HEK293 (cell line): ENCODE results near the gene CDH24.

ENCODE experiments used
- CTCF ChIA-PET: fragments of 350-600 bp; formaldehyde crosslinking; extraction: SDS; loops from one replicate; lab custom pipeline; 2021; ENCODE audit warnings: antibody characterized with exemption; lab: Yijun Ruan, JAX
- POLR2A ChIA-PET: fragments of 300-600 bp; formaldehyde crosslinking; extraction: SDS; loops from one replicate; lab custom pipeline; 2020; ENCODE audit warnings: antibody characterized with exemption, inconsistent platforms; lab: Yijun Ruan, JAX
- H3K27ac ChIP-seq: fragments of 200-500 bp; sonication (Bioruptor generic); 2 replicates; pipeline ENCODE4 v1.5.1; 2014; ENCODE audit warnings: low read depth, low read length, control low read depth, inconsistent platforms; ENCODE audit errors: extremely low read depth
- H3K36me3 ChIP-seq, 2 experiments: fragments of 200-500 bp in 1 of 2; sonication (Bioruptor generic) in 1 of 2; 1 replicate in 1 of 2; 2 replicates in 1 of 2; pipeline ENCODE4 v1.5.1; 2014 to 2017; ENCODE audit warnings: inconsistent platforms in 2 of 2, low read length in 2 of 2; ENCODE audit not compliant: control insufficient read depth in 2 of 2, insufficient read depth in 1 of 2
- H3K4me1 ChIP-seq: fragments of 200-500 bp; sonication (Bioruptor generic); 2 replicates; pipeline ENCODE4 v1.5.1; 2014; ENCODE audit warnings: mild to moderate bottlenecking, low read length, inconsistent platforms; ENCODE audit not compliant: control insufficient read depth, insufficient read depth
- H3K4me3 ChIP-seq: 2 replicates; pipeline ENCODE4 v1.5.1; 2011; ENCODE audit warnings: low read depth, mild to moderate bottlenecking, control low read depth, low read length, moderate library complexity
- H3K9me3 ChIP-seq: fragments of 200-500 bp; sonication (Bioruptor generic); 2 replicates; pipeline ENCODE4 v1.5.1; 2014; ENCODE audit warnings: low read depth, low read length, inconsistent platforms; ENCODE audit not compliant: control insufficient read depth, insufficient read depth
- EGR2 ChIP-seq: fragments of 450-650 bp; formaldehyde crosslinking; IDR thresholded peaks from 2 replicates; pipeline ENCODE4 v1.5.1; 2016; ENCODE audit warnings: low read depth, missing biosample characterization, missing genetic modification characterization
- IKZF3 ChIP-seq: fragments of 450-650 bp; IDR thresholded peaks from 2 replicates; pipeline ENCODE4 v1.5.0; 2018; ENCODE audit warnings: missing biosample characterization, mild to moderate bottlenecking, missing genetic modification characterization, moderate library complexity
- MEIS1 ChIP-seq: sonication (generic); formaldehyde crosslinking; IDR thresholded peaks from 2 replicates; pipeline ENCODE4 v1.8.1; 2022; ENCODE audit warnings: missing genetic modification reagents, mild to moderate bottlenecking, borderline replicate concordance
- PRDM4 ChIP-seq: fragments of 450-650 bp; formaldehyde crosslinking; IDR thresholded peaks from 2 replicates; pipeline ENCODE4 v1.5.1; 2017; ENCODE audit warnings: missing biosample characterization, missing genetic modification characterization
- REPIN1 ChIP-seq: fragments of 450-650 bp; formaldehyde crosslinking; IDR thresholded peaks from 2 replicates; pipeline ENCODE4 v1.5.1; 2017; ENCODE audit warnings: missing biosample characterization, missing genetic modification characterization, low read depth
- REST ChIP-seq: fragments of 450-650 bp; formaldehyde crosslinking; IDR thresholded peaks from 2 replicates; pipeline ENCODE4 v1.5.1; 2016; ENCODE audit warnings: missing biosample characterization, missing genetic modification characterization
- WT1 ChIP-seq: fragments of 450-650 bp; formaldehyde crosslinking; IDR thresholded peaks from 2 replicates; pipeline ENCODE4 v1.5.1; 2016; ENCODE audit warnings: missing biosample characterization, missing genetic modification characterization
- ZBTB17 ChIP-seq: fragments of 450-650 bp; formaldehyde crosslinking; IDR thresholded peaks from 2 replicates; pipeline ENCODE4 v1.5.1; 2016; ENCODE audit warnings: missing biosample characterization, missing genetic modification characterization
- ZNF10 ChIP-seq: fragments of 450-650 bp; formaldehyde crosslinking; IDR thresholded peaks from 2 replicates; pipeline ENCODE4 v1.5.1; 2017; ENCODE audit warnings: missing biosample characterization, missing genetic modification characterization
- ZNF112 ChIP-seq: fragments of 450-650 bp; formaldehyde crosslinking; IDR thresholded peaks from 2 replicates; pipeline ENCODE4 v1.5.0; 2017; ENCODE audit warnings: missing biosample characterization, missing genetic modification characterization
- ZNF133 ChIP-seq: fragments of 450-650 bp; formaldehyde crosslinking; IDR thresholded peaks from 2 replicates; pipeline ENCODE4 v1.5.1; 2016; ENCODE audit warnings: missing biosample characterization, missing genetic modification characterization
- ZNF184 ChIP-seq: fragments of 450-650 bp; IDR thresholded peaks from 2 replicates; pipeline ENCODE4 v1.5.1; 2018; ENCODE audit warnings: missing biosample characterization, mild to moderate bottlenecking, missing genetic modification characterization
- ZNF404 ChIP-seq: fragments of 450-650 bp; formaldehyde crosslinking; IDR thresholded peaks from 2 replicates; pipeline ENCODE4 v1.5.1; 2017; ENCODE audit warnings: missing biosample characterization, missing genetic modification characterization
- ZNF48 ChIP-seq: fragments of 450-650 bp; formaldehyde crosslinking; IDR thresholded peaks from 2 replicates; pipeline ENCODE4 v1.5.1; 2016; ENCODE audit warnings: missing biosample characterization, missing genetic modification characterization
- ZNF514 ChIP-seq: fragments of 450-650 bp; formaldehyde crosslinking; IDR thresholded peaks from 2 replicates; pipeline ENCODE4 v1.5.1; 2016; ENCODE audit warnings: missing biosample characterization, missing genetic modification characterization
- ZNF558 ChIP-seq: fragments of 450-650 bp; formaldehyde crosslinking; IDR thresholded peaks from 2 replicates; pipeline ENCODE4 v1.5.1; 2016; ENCODE audit warnings: missing biosample characterization, missing genetic modification characterization
- ZNF600 ChIP-seq: fragments of 450-650 bp; formaldehyde crosslinking; IDR thresholded peaks from 2 replicates; pipeline ENCODE4 v1.5.1; 2016; ENCODE audit warnings: missing biosample characterization, missing genetic modification characterization
- ZNF654 ChIP-seq: fragments of 450-650 bp; formaldehyde crosslinking; IDR thresholded peaks from 2 replicates; pipeline ENCODE4 v1.5.1; 2016; ENCODE audit warnings: low read depth, missing biosample characterization, missing genetic modification characterization
- ZXDB ChIP-seq: fragments of 450-650 bp; formaldehyde crosslinking; IDR thresholded peaks from 2 replicates; pipeline ENCODE4 v1.5.1; 2016; ENCODE audit warnings: missing biosample characterization, missing genetic modification characterization
- TF ChIP-seq, protein P1 (sequence below): fragments of 450-650 bp; formaldehyde crosslinking; IDR thresholded peaks from 2 replicates; pipeline ENCODE4 v1.5.1; 2016; ENCODE audit warnings: missing biosample characterization, missing genetic modification characterization
- TF ChIP-seq, protein P2 (sequence below): fragments of 450-650 bp; formaldehyde crosslinking; IDR thresholded peaks from 2 replicates; pipeline ENCODE4 v1.5.1; 2016; ENCODE audit warnings: missing biosample characterization, missing genetic modification characterization

The CDH24 gene

GRCh38 chr14:23076785-23077408 is 19.6 kb upstream of the CDH24 start:
- H3K36me3 ChIP-seq, result peaks cover 42 to 82% of the 10 kb centered on the region in 2 experiments

DNA sequence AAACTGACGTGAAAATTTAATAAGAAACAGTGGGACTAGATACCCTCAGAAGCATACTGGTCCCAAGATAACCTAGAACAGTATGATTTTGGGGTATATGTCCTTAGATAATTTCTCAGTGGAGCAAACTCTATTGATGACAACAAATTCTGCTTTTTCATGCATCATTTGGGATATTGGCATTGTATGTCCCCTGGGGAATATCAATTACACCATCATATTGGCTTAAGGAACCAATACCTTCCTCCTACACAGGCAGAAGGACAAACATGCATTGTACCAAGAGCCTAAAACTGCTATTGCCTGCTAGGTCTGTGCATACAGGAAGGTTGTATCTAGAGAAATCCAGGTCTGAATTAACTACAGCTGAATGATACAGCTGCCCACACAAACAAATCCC is 17.6 kb upstream of the CDH24 start:
- Histone ChIP-seq H3K36me3 (peaks cover 23 to 62% of the 10 kb centered on the region in 2 experiments), H3K9me3 (no peaks in the 10 kb centered on the region), H3K27ac (no peak overlapping the region), H3K4me3 (no peak overlapping the region), H3K4me1 (peaks cover 10% of the 10 kb centered on the region)
- ChIA-PET CTCF (interaction anchor here (0.6 to 1.0 kb wide), 5 partner anchors 8 to 1296 kb away, joined by 3 read pairs; no protein-coding TSS in a partner anchor), POLR2A (no interaction called here)
- TF ChIP-seq, protein P1, sequence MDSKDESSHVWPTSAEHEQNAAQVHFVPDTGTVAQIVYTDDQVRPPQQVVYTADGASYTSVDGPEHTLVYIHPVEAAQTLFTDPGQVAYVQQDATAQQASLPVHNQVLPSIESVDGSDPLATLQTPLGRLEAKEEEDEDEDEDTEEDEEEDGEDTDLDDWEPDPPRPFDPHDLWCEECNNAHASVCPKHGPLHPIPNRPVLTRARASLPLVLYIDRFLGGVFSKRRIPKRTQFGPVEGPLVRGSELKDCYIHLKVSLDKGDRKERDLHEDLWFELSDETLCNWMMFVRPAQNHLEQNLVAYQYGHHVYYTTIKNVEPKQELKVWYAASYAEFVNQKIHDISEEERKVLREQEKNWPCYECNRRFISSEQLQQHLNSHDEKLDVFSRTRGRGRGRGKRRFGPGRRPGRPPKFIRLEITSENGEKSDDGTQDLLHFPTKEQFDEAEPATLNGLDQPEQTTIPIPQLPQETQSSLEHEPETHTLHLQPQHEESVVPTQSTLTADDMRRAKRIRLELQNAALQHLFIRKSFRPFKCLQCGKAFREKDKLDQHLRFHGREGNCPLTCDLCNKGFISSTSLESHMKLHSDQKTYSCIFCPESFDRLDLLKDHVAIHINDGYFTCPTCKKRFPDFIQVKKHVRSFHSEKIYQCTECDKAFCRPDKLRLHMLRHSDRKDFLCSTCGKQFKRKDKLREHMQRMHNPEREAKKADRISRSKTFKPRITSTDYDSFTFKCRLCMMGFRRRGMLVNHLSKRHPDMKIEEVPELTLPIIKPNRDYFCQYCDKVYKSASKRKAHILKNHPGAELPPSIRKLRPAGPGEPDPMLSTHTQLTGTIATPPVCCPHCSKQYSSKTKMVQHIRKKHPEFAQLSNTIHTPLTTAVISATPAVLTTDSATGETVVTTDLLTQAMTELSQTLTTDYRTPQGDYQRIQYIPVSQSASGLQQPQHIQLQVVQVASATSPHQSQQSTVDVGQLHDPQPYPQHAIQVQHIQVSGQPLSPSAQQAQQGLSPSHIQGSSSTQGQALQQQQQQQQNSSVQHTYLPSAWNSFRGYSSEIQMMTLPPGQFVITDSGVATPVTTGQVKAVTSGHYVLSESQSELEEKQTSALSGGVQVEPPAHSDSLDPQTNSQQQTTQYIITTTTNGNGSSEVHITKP (tag by site-specific recombination), result no peak
- TF ChIP-seq ZNF558 (tag by site-specific recombination) (no peak), ZNF514 (tag by site-specific recombination) (no peak), ZXDB (tag by site-specific recombination) (no peak), MEIS1 (CRISPR knock-in tag) (no peak), ZNF404 (no peak), ZNF600 (tag by site-specific recombination) (no peak), EGR2 (tag by site-specific recombination) (no peak), ZNF48 (tag by site-specific recombination) (no peak), REPIN1 (tag by site-specific recombination) (no peak), PRDM4 (tag by site-specific recombination) (no peak)

More at GRCh38 chr14:23076785-23077408, 19.6 kb upstream of the CDH24 start:
- no peak overlapping the region for H3K27ac ChIP-seq
- no peak for TF ChIP-seq WT1 (tag by site-specific recombination)
- TF ChIP-seq, protein P2, sequence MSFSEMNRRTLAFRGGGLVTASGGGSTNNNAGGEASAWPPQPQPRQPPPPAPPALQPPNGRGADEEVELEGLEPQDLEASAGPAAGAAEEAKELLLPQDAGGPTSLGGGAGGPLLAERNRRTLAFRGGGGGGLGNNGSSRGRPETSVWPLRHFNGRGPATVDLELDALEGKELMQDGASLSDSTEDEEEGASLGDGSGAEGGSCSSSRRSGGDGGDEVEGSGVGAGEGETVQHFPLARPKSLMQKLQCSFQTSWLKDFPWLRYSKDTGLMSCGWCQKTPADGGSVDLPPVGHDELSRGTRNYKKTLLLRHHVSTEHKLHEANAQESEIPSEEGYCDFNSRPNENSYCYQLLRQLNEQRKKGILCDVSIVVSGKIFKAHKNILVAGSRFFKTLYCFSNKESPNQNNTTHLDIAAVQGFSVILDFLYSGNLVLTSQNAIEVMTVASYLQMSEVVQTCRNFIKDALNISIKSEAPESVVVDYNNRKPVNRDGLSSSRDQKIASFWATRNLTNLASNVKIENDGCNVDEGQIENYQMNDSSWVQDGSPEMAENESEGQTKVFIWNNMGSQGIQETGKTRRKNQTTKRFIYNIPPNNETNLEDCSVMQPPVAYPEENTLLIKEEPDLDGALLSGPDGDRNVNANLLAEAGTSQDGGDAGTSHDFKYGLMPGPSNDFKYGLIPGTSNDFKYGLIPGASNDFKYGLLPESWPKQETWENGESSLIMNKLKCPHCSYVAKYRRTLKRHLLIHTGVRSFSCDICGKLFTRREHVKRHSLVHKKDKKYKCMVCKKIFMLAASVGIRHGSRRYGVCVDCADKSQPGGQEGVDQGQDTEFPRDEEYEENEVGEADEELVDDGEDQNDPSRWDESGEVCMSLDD (tag by site-specific recombination), result no peak
- no peak for TF ChIP-seq ZNF184 (tag by site-specific recombination)
- TF ChIP-seq REST (tag by site-specific recombination), result no peak
- no peak for TF ChIP-seq ZNF10 (tag by site-specific recombination)
- 0 out of 2 replicates have a peak, but pooled peaks have one; percentile 40 for TF ChIP-seq IKZF3 (tag by site-specific recombination)
- TF ChIP-seq ZNF112 (tag by site-specific recombination), result no peak
- peak; percentile 41 for TF ChIP-seq ZNF654
- no peak for TF ChIP-seq ZNF133 (tag by site-specific recombination)
- no peak for TF ChIP-seq ZBTB17 (tag by site-specific recombination)
- TF ChIP-seq ZXDB (tag by site-specific recombination), result no peak
- H3K4me1 ChIP-seq, result peaks cover 6% of the 10 kb centered on the region; the same call in 1 of the 2 replicates
- CTCF ChIA-PET, result interaction anchor here (0.5 to 4.3 kb wide), 37 partner anchors 8 to 387 kb away, joined by 3 to 44 read pairs (median 4); partner anchors contain the start of genes ACIN1, C14orf119 and SLC7A8
- POLR2A ChIA-PET, result interaction anchor here (1.6 to 2.5 kb wide), 2 partner anchors 10 to 18 kb away, joined by 3 to 15 read pairs; partner anchors contain the start of genes ACIN1 and C14orf119
- no peaks in the 10 kb centered on the region for H3K9me3 ChIP-seq
- H3K4me3 ChIP-seq, result no peak overlapping the region
